OCI-LY7 (cell line): ENCODE measurements around the gene ZNF37A.

Experiments used
- EZH2phosphoT487 ChIP-seq: fragments of 200-600 bp; sonication (generic); IDR thresholded peaks from 2 replicates; pipeline ENCODE4 v1.6.1; 2018; ENCODE audit warnings: low read depth, borderline replicate concordance, mild to moderate bottlenecking, mixed run types, antibody characterized with exemption, low read length, moderate library complexity, mixed read lengths
- TF ChIP-seq, protein P1 (sequence below): fragments of 200-600 bp; sonication (generic); conservative IDR thresholded peaks from 2 replicates; pipeline ENCODE4 v1.5.1; 2014; ENCODE audit warnings: mild to moderate bottlenecking, antibody characterized with exemption, low read length, moderate library complexity, mixed read lengths

DNA sequence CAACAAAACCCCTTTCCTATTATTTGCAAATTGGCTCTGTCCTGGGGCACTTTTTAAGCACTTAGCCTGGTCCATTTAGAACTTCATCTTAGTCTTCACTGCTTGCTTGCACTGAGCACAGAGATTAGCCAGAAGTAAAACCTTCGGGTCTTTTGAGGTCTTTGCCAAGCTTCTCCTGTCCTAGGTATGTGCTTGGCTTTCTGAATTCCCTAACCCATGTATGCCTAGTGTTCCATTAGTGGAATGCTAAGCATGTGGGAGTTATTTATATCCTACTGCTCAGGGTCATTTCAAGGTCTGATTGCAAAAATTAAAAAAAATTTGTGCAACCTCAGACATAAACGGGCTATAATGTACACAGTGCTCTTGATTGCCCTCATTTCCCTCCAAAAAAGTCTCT, 18.0 kb downstream of the ZNF37A start:
- TF ChIP-seq, protein P1, sequence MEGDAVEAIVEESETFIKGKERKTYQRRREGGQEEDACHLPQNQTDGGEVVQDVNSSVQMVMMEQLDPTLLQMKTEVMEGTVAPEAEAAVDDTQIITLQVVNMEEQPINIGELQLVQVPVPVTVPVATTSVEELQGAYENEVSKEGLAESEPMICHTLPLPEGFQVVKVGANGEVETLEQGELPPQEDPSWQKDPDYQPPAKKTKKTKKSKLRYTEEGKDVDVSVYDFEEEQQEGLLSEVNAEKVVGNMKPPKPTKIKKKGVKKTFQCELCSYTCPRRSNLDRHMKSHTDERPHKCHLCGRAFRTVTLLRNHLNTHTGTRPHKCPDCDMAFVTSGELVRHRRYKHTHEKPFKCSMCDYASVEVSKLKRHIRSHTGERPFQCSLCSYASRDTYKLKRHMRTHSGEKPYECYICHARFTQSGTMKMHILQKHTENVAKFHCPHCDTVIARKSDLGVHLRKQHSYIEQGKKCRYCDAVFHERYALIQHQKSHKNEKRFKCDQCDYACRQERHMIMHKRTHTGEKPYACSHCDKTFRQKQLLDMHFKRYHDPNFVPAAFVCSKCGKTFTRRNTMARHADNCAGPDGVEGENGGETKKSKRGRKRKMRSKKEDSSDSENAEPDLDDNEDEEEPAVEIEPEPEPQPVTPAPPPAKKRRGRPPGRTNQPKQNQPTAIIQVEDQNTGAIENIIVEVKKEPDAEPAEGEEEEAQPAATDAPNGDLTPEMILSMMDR: no peak
- TF ChIP-seq EZH2phosphoT487: no peak
